ENCODE measurements around the gene GBX1.

GBX1 gene

DNA sequence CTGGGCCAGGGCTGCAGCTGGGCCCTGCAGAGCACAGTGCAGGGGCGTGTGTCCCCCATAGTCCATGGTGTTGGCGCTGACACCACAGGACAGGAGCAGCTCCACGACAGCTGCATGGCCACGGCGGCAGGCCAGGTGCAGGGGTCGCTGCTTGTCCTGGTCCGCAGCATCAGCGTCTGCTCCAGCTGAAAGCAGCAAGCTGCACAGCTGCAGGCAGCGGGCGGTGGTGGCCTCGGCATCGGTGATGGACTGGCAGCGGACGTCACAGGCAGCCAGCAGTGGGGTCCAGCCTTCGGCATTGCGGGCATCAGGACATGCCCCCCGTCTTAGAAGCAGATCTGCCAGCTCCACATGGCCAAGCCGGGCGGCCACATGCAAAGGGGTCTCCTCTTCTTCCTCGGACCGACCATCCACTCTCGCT lies 13.5 kb upstream of the GBX1 start:
- no peak overlapping the region for H3K9ac ChIP-seq (ENCODE audit: low read depth in 1 of 2, low read length in 2 of 2)
- no peaks in the 10 kb centered on the region for H3K36me3 ChIP-seq (ENCODE audit: control insufficient read depth in 1 of 2, insufficient read depth in 2 of 2, low read length in 2 of 2)
- H3K9me3 ChIP-seq (ENCODE audit: control insufficient read depth in 1 of 2, low read length in 2 of 2): no peaks in the 10 kb centered on the region
- peaks cover under 1 to 10% of the 10 kb centered on the region in 2 donors for H3K27me3 ChIP-seq (ENCODE audit: control insufficient read depth in 1 of 2, insufficient read depth in 2 of 2, low read length in 2 of 2)
- H3K4me1 ChIP-seq (ENCODE audit: control insufficient read depth in 1 of 2, insufficient read depth in 2 of 2, low read length in 2 of 2): no peaks in the 10 kb centered on the region
- H3K27ac ChIP-seq (ENCODE audit: low read depth, low read length): no peak overlapping the region
- H3K4me3 ChIP-seq (ENCODE audit: low read depth in 1 of 2, low read length in 2 of 2): no peak overlapping the region

DNA sequence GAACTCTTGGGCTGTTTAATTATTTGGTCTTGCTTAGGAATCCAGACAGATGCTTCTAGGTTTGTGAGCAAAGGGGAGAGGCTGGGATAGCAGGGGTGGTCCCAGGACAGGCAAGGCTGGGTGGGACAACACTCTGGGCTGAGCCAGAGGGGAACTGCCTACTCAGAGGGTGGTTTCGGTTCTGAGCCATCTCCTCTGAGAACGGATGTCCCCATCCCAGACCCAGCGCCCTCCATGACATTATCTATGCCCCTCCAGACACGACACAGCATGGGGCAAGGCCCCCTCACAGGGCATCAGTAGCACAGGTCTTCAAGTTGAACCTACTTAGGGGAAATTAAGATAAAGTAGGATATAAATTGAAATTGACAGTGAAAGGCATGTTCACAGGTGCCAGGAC lies 12.5 kb upstream of the GBX1 start:
- no peak overlapping the region for H3K4me3 ChIP-seq (ENCODE audit: low read depth in 1 of 2, low read length in 2 of 2)
- no peaks in the 10 kb centered on the region for H3K9me3 ChIP-seq (ENCODE audit: control insufficient read depth in 1 of 2, low read length in 2 of 2)
- H3K36me3 ChIP-seq (ENCODE audit: control insufficient read depth in 1 of 2, insufficient read depth in 2 of 2, low read length in 2 of 2): no peaks in the 10 kb centered on the region
- no peak overlapping the region for H3K9ac ChIP-seq (ENCODE audit: low read depth in 1 of 2, low read length in 2 of 2)
- peaks cover 3 to 14% of the 10 kb centered on the region in 2 donors for H3K27me3 ChIP-seq (ENCODE audit: control insufficient read depth in 1 of 2, insufficient read depth in 2 of 2, low read length in 2 of 2)
- H3K4me1 ChIP-seq (ENCODE audit: control insufficient read depth in 1 of 2, insufficient read depth in 2 of 2, low read length in 2 of 2): no peaks in the 10 kb centered on the region
- H3K27ac ChIP-seq (ENCODE audit: low read depth, low read length): no peak overlapping the region

DNA sequence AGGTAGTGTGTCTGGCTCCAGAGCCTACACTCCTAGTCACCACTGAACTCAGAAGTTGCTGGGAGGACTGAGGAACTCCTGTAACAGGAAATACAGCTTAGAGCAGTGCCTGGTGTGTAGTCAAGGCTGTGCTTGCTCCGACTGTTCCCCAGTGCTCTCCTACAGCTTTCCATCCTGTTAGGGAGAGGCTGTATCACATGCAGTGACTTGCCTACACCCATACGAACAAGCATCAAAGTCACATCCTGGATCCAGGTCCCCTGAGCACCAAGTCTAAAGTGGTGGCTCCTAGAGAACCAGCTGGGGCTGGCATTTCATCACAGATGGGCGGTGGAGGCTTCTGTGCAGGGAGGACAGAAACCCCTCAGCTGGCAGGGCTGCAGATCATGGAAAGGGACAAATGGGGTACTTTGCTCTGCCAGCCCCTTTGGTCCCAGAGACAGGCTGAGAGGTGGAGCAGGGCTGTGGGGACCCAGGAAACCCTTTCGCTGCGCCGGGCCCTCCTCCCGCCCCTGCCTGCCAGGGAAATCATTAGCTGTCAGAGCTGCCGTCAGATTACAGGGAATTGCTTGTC lies 11.9 kb upstream of the GBX1 start:
- peaks cover 3 to 14% of the 10 kb centered on the region in 2 donors for H3K27me3 ChIP-seq (ENCODE audit: control insufficient read depth in 1 of 2, insufficient read depth in 2 of 2, low read length in 2 of 2)
- H3K4me3 ChIP-seq (ENCODE audit: low read depth in 1 of 2, low read length in 2 of 2): no peak overlapping the region
- H3K27ac ChIP-seq (ENCODE audit: low read depth, low read length): no peak overlapping the region
- no peaks in the 10 kb centered on the region for H3K36me3 ChIP-seq (ENCODE audit: control insufficient read depth in 1 of 2, insufficient read depth in 2 of 2, low read length in 2 of 2)
- H3K4me1 ChIP-seq (ENCODE audit: control insufficient read depth in 1 of 2, insufficient read depth in 2 of 2, low read length in 2 of 2): no peaks in the 10 kb centered on the region
- H3K9me3 ChIP-seq (ENCODE audit: control insufficient read depth in 1 of 2, low read length in 2 of 2): no peaks in the 10 kb centered on the region
- H3K9ac ChIP-seq (ENCODE audit: low read depth in 1 of 2, low read length in 2 of 2): no peak overlapping the region

- H3K27me3 ChIP-seq (ENCODE audit: control insufficient read depth in 1 of 2, insufficient read depth in 2 of 2, low read length in 2 of 2): peaks cover 3 to 14% of the 10 kb centered on the region in 2 donors
- no peaks in the 10 kb centered on the region for H3K36me3 ChIP-seq (ENCODE audit: control insufficient read depth in 1 of 2, insufficient read depth in 2 of 2, low read length in 2 of 2)
- no peak overlapping the region for H3K9ac ChIP-seq (ENCODE audit: low read depth in 1 of 2, low read length in 2 of 2)
- H3K9me3 ChIP-seq (ENCODE audit: control insufficient read depth in 1 of 2, low read length in 2 of 2): no peaks in the 10 kb centered on the region
- H3K4me3 ChIP-seq (ENCODE audit: low read depth in 1 of 2, low read length in 2 of 2): no peak overlapping the region
- no peak overlapping the region for H3K27ac ChIP-seq (ENCODE audit: low read depth, low read length)
- H3K4me1 ChIP-seq (ENCODE audit: control insufficient read depth in 1 of 2, insufficient read depth in 2 of 2, low read length in 2 of 2): no peaks in the 10 kb centered on the region
Measured at GRCh38 chr7:151178831-151179230, 11.3 kb upstream of the GBX1 start.

DNA sequence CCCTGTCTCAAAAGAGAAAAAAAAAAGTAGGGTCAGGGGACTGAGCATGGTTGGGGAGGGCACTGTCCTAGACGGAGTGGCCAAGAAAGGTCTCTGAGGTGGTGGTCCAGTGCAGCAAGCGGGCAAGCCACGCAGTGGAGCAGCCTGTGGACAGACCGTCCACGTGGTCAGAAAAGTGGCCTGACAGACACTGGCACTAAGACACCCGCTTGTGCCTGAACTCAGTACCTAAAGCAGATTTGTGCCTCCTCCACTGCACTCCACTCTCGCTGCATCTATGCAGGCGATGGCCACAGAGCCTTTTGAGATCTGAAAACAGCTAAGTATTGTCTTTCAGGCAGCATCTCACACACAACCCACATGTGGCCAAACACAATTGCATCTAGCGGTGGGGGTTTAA lies 10.7 kb upstream of the GBX1 start:
- no peak overlapping the region for H3K4me3 ChIP-seq (ENCODE audit: low read depth in 1 of 2, low read length in 2 of 2)

DNA sequence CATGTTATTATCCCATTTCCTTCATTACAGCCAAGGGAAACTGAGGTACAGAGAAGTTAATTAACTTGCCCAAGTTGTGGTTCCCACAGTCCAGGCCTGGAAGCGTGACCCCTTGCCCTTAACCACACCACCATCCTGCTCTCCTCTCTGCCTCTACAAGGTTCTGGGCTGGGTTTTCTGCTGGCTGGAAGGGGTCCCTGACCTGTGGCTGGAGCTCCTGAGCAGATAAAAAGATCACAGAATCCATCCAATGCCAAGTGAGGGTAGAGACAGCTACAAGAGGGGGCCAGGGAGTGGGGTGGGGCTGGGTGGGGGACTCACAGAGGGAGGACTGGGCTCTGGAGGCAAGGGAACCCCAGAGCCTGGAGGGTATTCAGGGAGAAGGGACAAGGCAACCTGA lies 9.8 kb upstream of the GBX1 start:
- Histone ChIP-seq H3K36me3 (ENCODE audit: control insufficient read depth in 1 of 2, insufficient read depth in 2 of 2, low read length in 2 of 2) (no peaks in the 10 kb centered on the region), H3K27ac (ENCODE audit: low read depth, low read length) (no peak overlapping the region), H3K9me3 (ENCODE audit: control insufficient read depth in 1 of 2, low read length in 2 of 2) (no peaks in the 10 kb centered on the region), H3K9ac (ENCODE audit: low read depth in 1 of 2, low read length in 2 of 2) (no peak overlapping the region), H3K4me1 (ENCODE audit: control insufficient read depth in 1 of 2, insufficient read depth in 2 of 2, low read length in 2 of 2) (no peaks in the 10 kb centered on the region), H3K27me3 (ENCODE audit: control insufficient read depth in 1 of 2, insufficient read depth in 2 of 2, low read length in 2 of 2) (peaks cover 9 to 23% of the 10 kb centered on the region in 2 donors), H3K4me3 (ENCODE audit: low read depth in 1 of 2, low read length in 2 of 2) (no peak overlapping the region)

More for the DNA sequence above, 10.7 kb upstream of the GBX1 start:
- Histone ChIP-seq H3K36me3 (ENCODE audit: control insufficient read depth in 1 of 2, insufficient read depth in 2 of 2, low read length in 2 of 2) (no peaks in the 10 kb centered on the region), H3K9ac (ENCODE audit: low read depth in 1 of 2, low read length in 2 of 2) (no peak overlapping the region), H3K4me1 (ENCODE audit: control insufficient read depth in 1 of 2, insufficient read depth in 2 of 2, low read length in 2 of 2) (no peaks in the 10 kb centered on the region), H3K27me3 (ENCODE audit: control insufficient read depth in 1 of 2, insufficient read depth in 2 of 2, low read length in 2 of 2) (peaks cover 3 to 16% of the 10 kb centered on the region in 2 donors), H3K27ac (ENCODE audit: low read depth, low read length) (no peak overlapping the region), H3K9me3 (ENCODE audit: control insufficient read depth in 1 of 2, low read length in 2 of 2) (no peaks in the 10 kb centered on the region)

DNA sequence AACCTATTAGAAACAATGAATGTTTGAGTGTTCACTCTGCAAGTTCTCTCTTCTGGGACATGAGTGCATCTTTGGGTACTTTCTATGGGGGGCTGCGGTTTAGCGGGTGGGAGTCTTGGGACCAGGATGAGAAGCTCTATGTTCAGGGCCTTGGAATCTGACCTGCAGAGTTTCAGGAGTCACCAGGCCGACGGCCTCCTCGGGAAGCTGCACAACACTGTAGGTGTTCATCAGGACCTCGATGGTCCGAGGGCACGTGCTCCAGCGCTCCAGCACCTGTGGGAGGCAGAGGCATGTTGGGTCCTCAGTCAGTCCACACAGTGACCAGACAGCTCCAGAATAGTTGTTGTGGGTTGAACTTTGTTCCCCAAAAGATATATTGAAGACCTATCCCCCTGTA lies 8.9 kb upstream of the GBX1 start:
- Histone ChIP-seq H3K27me3 (ENCODE audit: control insufficient read depth in 1 of 2, insufficient read depth in 2 of 2, low read length in 2 of 2) (peaks cover 9 to 26% of the 10 kb centered on the region in 2 donors), H3K4me3 (ENCODE audit: low read depth in 1 of 2, low read length in 2 of 2) (no peak overlapping the region), H3K9ac (ENCODE audit: low read depth in 1 of 2, low read length in 2 of 2) (no peak overlapping the region), H3K36me3 (ENCODE audit: control insufficient read depth in 1 of 2, insufficient read depth in 2 of 2, low read length in 2 of 2) (no peaks in the 10 kb centered on the region), H3K9me3 (ENCODE audit: control insufficient read depth in 1 of 2, low read length in 2 of 2) (no peaks in the 10 kb centered on the region), H3K4me1 (ENCODE audit: control insufficient read depth in 1 of 2, insufficient read depth in 2 of 2, low read length in 2 of 2) (no peaks in the 10 kb centered on the region), H3K27ac (ENCODE audit: low read depth, low read length) (no peak overlapping the region)

DNA sequence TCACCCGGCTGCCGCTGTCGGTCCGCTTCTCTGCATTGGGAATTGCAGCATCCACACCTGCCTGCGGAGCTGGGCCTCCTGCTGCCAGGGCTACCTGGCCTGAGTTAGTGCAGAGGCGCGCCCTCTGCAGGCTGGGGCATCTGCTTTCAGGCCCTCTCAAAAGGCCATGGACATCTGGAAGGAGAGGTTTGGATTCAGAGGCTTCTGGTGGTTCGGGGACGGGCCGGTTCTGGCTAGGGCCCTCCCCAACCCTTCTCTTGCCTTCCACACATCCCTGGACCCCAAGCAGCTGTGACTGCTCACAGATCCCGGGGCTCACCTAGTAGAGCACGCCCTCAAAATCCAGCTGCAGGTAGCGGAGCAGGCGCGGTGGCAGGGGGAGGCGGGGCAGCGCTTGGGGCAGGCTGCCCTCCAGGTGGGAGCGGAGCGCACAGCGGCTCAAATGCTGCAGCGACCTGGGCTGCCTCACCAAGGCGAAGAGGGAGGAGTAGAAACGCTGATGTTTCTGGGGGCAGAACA lies 8.4 kb upstream of the GBX1 start:
- H3K9ac ChIP-seq (ENCODE audit: low read depth in 1 of 2, low read length in 2 of 2): no peak overlapping the region
- no peaks in the 10 kb centered on the region for H3K36me3 ChIP-seq (ENCODE audit: control insufficient read depth in 1 of 2, insufficient read depth in 2 of 2, low read length in 2 of 2)
- H3K27me3 ChIP-seq (ENCODE audit: control insufficient read depth in 1 of 2, insufficient read depth in 2 of 2, low read length in 2 of 2): peaks cover 14 to 26% of the 10 kb centered on the region in 2 donors

GRCh38 chr7:151175047-151175792 lies 7.7 kb upstream of the GBX1 start:
- H3K36me3 ChIP-seq (ENCODE audit: control insufficient read depth in 1 of 2, insufficient read depth in 2 of 2, low read length in 2 of 2): no peaks in the 10 kb centered on the region
- no peak overlapping the region for H3K4me3 ChIP-seq (ENCODE audit: low read depth in 1 of 2, low read length in 2 of 2)
- no peak overlapping the region for H3K9ac ChIP-seq (ENCODE audit: low read depth in 1 of 2, low read length in 2 of 2)
- H3K4me1 ChIP-seq (ENCODE audit: control insufficient read depth in 1 of 2, insufficient read depth in 2 of 2, low read length in 2 of 2): no peaks in the 10 kb centered on the region
- no peaks in the 10 kb centered on the region for H3K9me3 ChIP-seq (ENCODE audit: control insufficient read depth in 1 of 2, low read length in 2 of 2)
- H3K27ac ChIP-seq (ENCODE audit: low read depth, low read length): no peak overlapping the region
- peaks cover 14 to 26% of the 10 kb centered on the region in 2 donors for H3K27me3 ChIP-seq (ENCODE audit: control insufficient read depth in 1 of 2, insufficient read depth in 2 of 2, low read length in 2 of 2)

More for the DNA sequence above, 8.4 kb upstream of the GBX1 start:
- Histone ChIP-seq H3K9me3 (ENCODE audit: control insufficient read depth in 1 of 2, low read length in 2 of 2) (no peaks in the 10 kb centered on the region), H3K27ac (ENCODE audit: low read depth, low read length) (no peak overlapping the region), H3K4me3 (ENCODE audit: low read depth in 1 of 2, low read length in 2 of 2) (no peak overlapping the region), H3K4me1 (ENCODE audit: control insufficient read depth in 1 of 2, insufficient read depth in 2 of 2, low read length in 2 of 2) (no peaks in the 10 kb centered on the region)

DNA sequence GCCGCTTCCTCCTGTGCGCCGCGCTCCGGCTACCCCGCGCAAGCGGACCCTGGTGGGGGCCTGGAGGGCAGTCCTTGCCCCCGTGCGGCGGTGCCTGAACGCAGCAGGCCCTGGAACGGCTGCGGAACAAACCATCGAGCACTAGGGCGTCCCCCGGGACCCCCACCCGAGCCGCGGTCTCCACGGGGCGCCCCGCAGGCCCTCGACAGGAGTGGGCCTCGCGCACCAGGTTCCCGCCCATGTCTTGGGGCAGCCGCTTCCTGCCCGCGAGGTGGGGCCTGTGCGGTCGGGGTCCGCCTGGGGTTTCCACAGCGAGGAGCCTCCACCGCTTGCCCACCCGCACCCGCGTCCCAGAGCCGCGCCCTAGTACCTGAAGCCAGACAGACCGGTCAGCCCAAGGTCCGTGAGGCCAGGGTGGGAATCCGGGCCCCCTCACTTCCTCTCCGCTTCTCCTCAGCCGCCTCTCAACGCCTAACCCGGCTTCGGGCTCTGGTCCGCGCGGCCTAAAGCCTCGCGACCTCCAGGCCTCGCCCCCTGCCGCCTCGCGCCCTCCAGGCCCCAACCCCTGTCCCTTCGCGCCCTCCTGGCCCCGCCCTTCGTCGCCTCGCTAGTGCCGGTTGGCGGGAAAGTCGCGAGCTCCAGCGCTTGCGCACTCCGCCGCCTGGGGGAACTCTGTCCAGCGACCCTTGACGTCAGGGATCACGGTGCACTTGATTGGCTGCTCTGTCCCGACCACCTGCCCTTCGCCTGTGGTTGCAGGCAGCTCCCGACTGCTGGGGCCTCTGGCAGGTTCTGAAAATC lies 7.0 kb upstream of the GBX1 start:
- H3K27ac ChIP-seq (ENCODE audit: low read depth, low read length): no peak overlapping the region
- H3K9me3 ChIP-seq (ENCODE audit: control insufficient read depth in 1 of 2, low read length in 2 of 2): no peaks in the 10 kb centered on the region
- H3K9ac ChIP-seq (ENCODE audit: low read depth in 1 of 2, low read length in 2 of 2): no peak overlapping the region
- no peaks in the 10 kb centered on the region for H3K4me1 ChIP-seq (ENCODE audit: control insufficient read depth in 1 of 2, insufficient read depth in 2 of 2, low read length in 2 of 2)
- peaks cover 16 to 32% of the 10 kb centered on the region in 2 donors for H3K27me3 ChIP-seq (ENCODE audit: control insufficient read depth in 1 of 2, insufficient read depth in 2 of 2, low read length in 2 of 2)
- H3K4me3 ChIP-seq (ENCODE audit: low read depth in 1 of 2, low read length in 2 of 2): no peak overlapping the region
- no peaks in the 10 kb centered on the region for H3K36me3 ChIP-seq (ENCODE audit: control insufficient read depth in 1 of 2, insufficient read depth in 2 of 2, low read length in 2 of 2)
